HEK293T (cell line): ENCODE measurements around the gene ZCCHC24.

ENCODE experiments used
- CTCF ChIA-PET: fragments of 350-600 bp; formaldehyde crosslinking; extraction: SDS; loops from one replicate; lab custom pipeline; 2021; ENCODE audit warnings: antibody characterized with exemption, inconsistent platforms; lab: Yijun Ruan, JAX
- POLR2A ChIA-PET: fragments of 350-600 bp; formaldehyde crosslinking; extraction: SDS; loops from one replicate; lab custom pipeline; 2020; ENCODE audit warnings: antibody characterized with exemption, inconsistent platforms; lab: Yijun Ruan, JAX
- DNase-seq: peaks from one replicate; pipeline ENCODE4 v3.0.0; 2012; ENCODE audit warnings: mixed read lengths; ENCODE audit errors: extremely low spot score
- ARNT ChIP-seq: fragments of 450-650 bp; IDR thresholded peaks from 2 replicates; pipeline ENCODE4 v1.6.1; 2017; ENCODE audit warnings: mild to moderate bottlenecking
- BHLHE40 ChIP-seq: fragments of 450-650 bp; IDR thresholded peaks from 2 replicates; pipeline ENCODE4 v1.6.1; 2016; ENCODE audit warnings: mild to moderate bottlenecking, moderate library complexity, borderline replicate concordance
- CTBP1 ChIP-seq: fragments of 450-650 bp; IDR thresholded peaks from 2 replicates; pipeline ENCODE4 v1.6.1; 2016; ENCODE audit warnings: borderline replicate concordance
- ELF4 ChIP-seq: fragments of 450-650 bp; IDR thresholded peaks from 2 replicates; pipeline ENCODE4 v1.6.1; 2017; ENCODE audit warnings: antibody characterized with exemption
- FOXA1 ChIP-seq: fragments of 450-650 bp; IDR thresholded peaks from 2 replicates; pipeline ENCODE4 v1.6.1; 2016; ENCODE audit warnings: mild to moderate bottlenecking
- FOXK2 ChIP-seq: fragments of 450-650 bp; IDR thresholded peaks from 2 replicates; pipeline ENCODE4 v1.6.1; 2016; ENCODE audit warnings: mild to moderate bottlenecking
- FOXM1 ChIP-seq: fragments of 450-650 bp; IDR thresholded peaks from 2 replicates; pipeline ENCODE4 v1.6.1; 2017; ENCODE audit warnings: mild to moderate bottlenecking, borderline replicate concordance
- HDGF ChIP-seq: fragments of 450-650 bp; IDR thresholded peaks from 2 replicates; pipeline ENCODE4 v1.6.1; 2017; ENCODE audit warnings: antibody characterized with exemption, borderline replicate concordance
- L3MBTL2 ChIP-seq: fragments of 450-650 bp; conservative IDR thresholded peaks from 2 replicates; pipeline ENCODE4 v1.6.1; 2016; ENCODE audit warnings: mild to moderate bottlenecking
- LEF1 ChIP-seq: fragments of 450-650 bp; IDR thresholded peaks from 2 replicates; pipeline ENCODE4 v1.6.1; 2017; ENCODE audit warnings: mild to moderate bottlenecking, borderline replicate concordance
- NFRKB ChIP-seq: fragments of 450-650 bp; IDR thresholded peaks from 2 replicates; pipeline ENCODE4 v1.6.1; 2016; ENCODE audit warnings: mild to moderate bottlenecking, moderate library complexity
- SP1 ChIP-seq: fragments of 450-650 bp; IDR thresholded peaks from 2 replicates; pipeline ENCODE4 v1.6.1; 2017
- SUZ12 ChIP-seq: fragments of 450-650 bp; IDR thresholded peaks from 2 replicates; pipeline ENCODE4 v1.6.1; 2016; ENCODE audit warnings: mild to moderate bottlenecking
- TARDBP ChIP-seq: fragments of 450-650 bp; IDR thresholded peaks from 2 replicates; pipeline ENCODE4 v1.6.1; 2016
- ZNF384 ChIP-seq: fragments of 450-650 bp; IDR thresholded peaks from 2 replicates; pipeline ENCODE4 v1.6.1; 2016
- TF ChIP-seq, protein P1 (sequence below): fragments of 450-650 bp; IDR thresholded peaks from 2 replicates; pipeline ENCODE4 v1.6.1; 2016

ZCCHC24 gene

DNA sequence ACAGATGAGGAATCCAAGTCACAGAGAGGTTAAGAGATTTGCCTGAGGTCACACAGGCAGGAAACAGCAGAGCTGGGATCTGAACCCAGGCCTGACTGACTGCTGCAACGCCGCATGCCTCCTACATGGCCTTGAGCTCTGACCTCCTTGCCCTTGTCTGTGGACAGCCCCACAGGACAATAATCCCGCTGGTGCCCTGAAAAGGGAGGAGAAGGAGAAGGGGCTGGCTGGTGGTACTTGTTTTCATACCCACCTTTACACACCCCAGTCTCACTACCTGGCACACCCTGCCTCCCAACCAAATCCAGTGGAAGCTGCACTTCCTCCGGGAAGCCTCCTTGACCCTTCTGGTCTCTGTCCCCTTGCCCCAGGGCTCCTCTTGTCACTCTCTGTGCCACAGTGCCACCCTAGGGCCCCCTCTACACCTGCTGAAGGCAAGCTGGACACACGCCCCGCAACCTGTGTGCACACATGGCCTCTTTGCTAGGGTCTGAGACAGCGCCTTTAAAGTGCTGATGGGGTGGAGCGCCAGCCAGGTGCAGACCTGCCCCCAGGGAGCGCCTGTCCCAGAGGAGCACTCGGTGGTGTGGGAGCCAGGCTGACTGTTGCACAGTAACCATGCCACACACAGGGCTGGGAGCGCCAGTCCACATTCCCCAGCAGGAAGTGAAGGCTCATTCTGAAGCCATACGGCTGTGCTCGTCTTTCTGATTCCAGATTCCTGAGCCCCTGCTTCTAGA, 38.6 kb downstream of the ZCCHC24 start:
- DNase-seq = no peak
- TF ChIP-seq, protein P1, sequence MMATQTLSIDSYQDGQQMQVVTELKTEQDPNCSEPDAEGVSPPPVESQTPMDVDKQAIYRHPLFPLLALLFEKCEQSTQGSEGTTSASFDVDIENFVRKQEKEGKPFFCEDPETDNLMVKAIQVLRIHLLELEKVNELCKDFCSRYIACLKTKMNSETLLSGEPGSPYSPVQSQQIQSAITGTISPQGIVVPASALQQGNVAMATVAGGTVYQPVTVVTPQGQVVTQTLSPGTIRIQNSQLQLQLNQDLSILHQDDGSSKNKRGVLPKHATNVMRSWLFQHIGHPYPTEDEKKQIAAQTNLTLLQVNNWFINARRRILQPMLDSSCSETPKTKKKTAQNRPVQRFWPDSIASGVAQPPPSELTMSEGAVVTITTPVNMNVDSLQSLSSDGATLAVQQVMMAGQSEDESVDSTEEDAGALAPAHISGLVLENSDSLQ = no peak
- TF ChIP-seq BHLHE40 (no peak), FOXA1 (no peak), HDGF (no peak), ZNF384 (no peak), FOXK2 (no peak), NFRKB (no peak), SUZ12 (no peak), ELF4 (no peak), TARDBP (no peak), CTBP1 (no peak), FOXM1 (no peak), SP1 (no peak), ARNT (no peak)
- ChIA-PET CTCF (interaction anchor here (0.6 to 1.3 kb wide), 2 partner anchors 32 to 61 kb away, joined by 3 read pairs; no protein-coding TSS in a partner anchor), POLR2A (no interaction called here)

DNA sequence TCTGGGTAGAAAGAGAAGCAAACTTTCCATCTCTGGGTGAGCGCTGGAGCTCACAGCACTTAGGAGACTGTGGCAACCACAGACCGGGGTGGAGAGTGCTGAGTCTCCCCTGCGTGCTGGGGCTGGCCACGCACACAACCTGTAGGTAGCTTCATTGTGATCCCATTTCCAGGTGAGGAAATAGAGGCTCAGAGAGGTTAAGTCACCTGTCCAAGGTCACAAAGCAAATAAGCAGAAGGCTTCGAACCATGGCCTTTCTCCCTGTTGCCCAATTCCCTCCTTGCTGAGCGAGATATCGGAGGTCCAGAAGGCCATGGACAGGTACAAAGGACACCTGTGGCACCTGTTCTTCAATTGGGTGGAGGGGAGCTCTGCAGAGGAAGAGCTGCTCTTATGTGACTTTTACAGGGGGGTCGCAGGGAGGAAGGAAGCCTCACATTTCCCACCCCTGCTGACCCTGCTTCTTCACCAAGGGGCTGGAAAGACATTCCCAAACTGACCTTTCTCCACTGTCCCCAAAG, 39.4 kb downstream of the ZCCHC24 start:
- CTCF ChIA-PET = interaction anchor here (0.7 to 1.6 kb wide), 3 partner anchors 60 to 71 kb away, joined by 3 to 6 read pairs (median 4); no protein-coding TSS in a partner anchor
- POLR2A ChIA-PET = no interaction called here

DNA sequence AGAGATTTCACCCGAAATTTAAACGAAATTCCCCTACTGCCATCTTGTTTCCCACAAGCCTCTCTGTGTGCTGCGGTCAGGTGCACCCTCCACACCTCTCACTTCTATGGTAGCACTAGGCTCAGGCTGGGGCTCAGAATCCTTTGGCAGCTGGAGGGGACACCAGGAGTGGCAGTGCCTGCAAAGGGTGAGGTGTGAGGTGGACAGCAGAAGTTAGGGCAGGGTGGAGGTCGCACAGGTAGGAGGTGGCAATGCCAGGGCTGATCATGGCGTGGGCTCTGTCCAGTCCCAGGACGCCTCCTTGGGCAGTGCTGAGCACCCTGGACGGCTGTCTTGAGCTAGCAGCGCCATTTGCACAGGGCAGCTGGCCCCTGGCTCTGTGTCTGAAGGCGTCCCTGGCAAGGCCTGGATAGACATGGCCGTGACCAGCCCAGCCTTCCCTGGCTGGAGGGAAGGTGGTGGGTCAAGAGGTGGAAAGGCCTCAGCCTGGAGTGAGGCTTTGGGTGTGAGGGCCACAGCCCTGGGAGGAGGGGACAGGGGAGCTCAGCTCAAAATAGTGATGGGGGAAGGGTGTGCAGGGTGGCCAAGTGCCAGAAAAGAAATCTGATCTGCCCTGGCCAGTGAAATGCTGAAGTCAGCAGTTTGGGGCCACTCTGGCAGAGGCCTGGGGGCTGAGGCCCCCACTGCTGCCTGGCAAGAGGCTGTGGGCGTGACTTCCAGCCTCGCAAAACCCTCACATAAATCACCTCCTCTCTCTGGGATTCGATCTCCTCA, 40.0 kb downstream of the ZCCHC24 start:
- POLR2A ChIA-PET = no interaction called here
- DNase-seq = peak; percentile 61
- TF ChIP-seq ELF4 (no peak), FOXK2 (no peak), NFRKB (no peak), ARNT (no peak), FOXM1 (peak; percentile 63; the same call in 1 of the 2 replicates), LEF1 (no peak), SUZ12 (no peak), FOXA1 (no peak), HDGF (no peak), TARDBP (no peak), SP1 (no peak), BHLHE40 (no peak), ZNF384 (no peak), CTBP1 (no peak), L3MBTL2 (no peak)
- TF ChIP-seq, protein P1 = peak; percentile 83
- CTCF ChIA-PET = interaction anchor here (0.7 to 1.6 kb wide), 2 partner anchors 62 to 72 kb away, joined by 4 to 6 read pairs; no protein-coding TSS in a partner anchor

More for the DNA sequence above, 39.4 kb downstream of the ZCCHC24 start:
- TF ChIP-seq SP1 (no peak), ARNT (no peak), ELF4 (no peak), CTBP1 (no peak), HDGF (no peak), L3MBTL2 (no peak), FOXK2 (no peak), NFRKB (no peak), ZNF384 (no peak), BHLHE40 (no peak), FOXM1 (no peak), FOXA1 (no peak), TARDBP (no peak), SUZ12 (no peak), LEF1 (no peak)
- no peak for DNase-seq

DNA sequence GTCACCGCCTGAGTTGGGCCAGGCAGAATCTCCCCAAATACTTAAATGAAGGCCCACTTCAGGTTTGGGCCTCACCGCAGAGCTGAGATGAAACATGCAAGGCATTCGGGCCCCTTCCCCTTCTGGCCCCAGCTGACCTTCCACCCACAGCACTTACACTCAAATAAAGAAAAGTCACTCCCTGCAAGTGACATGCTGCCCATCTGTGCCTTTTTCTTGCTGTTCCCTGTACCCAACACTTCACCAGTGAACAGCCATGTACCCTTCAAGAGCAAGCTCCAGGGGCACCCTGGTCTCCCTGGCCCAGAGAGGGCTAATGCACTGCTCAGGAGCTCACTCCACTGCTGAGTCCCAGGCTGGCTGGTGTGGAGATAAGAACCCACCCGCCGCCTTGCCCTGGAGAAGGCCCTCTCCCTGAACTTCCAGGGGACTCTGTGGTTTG, 40.7 kb downstream of the ZCCHC24 start:
- CTCF ChIA-PET = interaction anchor here (1.6 kb wide), 1 partner anchor 63 kb away, joined by 6 read pairs; no protein-coding TSS in a partner anchor
- TF ChIP-seq ZNF384 (no peak), SP1 (no peak), FOXK2 (no peak), TARDBP (no peak), LEF1 (no peak), FOXA1 (no peak), SUZ12 (no peak), CTBP1 (no peak)
- TF ChIP-seq, protein P1 = no peak
- POLR2A ChIA-PET = no interaction called here
- DNase-seq = no peak

DNA sequence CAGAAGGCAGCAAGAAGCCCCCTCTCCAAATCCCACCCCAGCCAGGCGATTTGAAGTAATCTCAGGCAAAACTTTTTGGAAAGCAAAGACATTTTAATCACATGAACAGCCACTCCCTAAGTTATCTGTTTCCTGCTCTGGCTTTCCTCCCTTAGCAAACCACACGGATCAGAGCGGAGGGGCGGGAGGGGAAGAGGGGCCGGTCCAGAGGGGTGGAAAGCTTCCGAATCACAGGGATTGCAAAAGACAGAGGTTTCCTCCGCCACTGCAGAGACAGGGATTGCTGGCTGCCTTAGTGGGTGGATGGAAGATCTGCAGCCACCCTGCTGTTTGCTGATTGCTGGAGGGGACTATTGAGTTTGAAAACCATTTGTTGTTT, 41.2 kb downstream of the ZCCHC24 start:
- TF ChIP-seq FOXK2 (no peak), FOXA1 (no peak), ARNT (no peak), ELF4 (no peak), L3MBTL2 (no peak), ZNF384 (no peak)
- no peak for DNase-seq
- POLR2A ChIA-PET = no interaction called here
- CTCF ChIA-PET = interaction anchor here (1.6 kb wide), 1 partner anchor 63 kb away, joined by 6 read pairs; no protein-coding TSS in a partner anchor
